ENCODE results near the gene SLC16A10. TPM values are rescaled to one million over a fixed set of nuclear protein-coding genes. Genes with fewer than 3 reads are reported as not detected.

SLC16A10 gene
- total and polyA plus RNA-seq, 2 of the 4 experiments (the other 2 are of a cell fraction), result not detected

DNA sequence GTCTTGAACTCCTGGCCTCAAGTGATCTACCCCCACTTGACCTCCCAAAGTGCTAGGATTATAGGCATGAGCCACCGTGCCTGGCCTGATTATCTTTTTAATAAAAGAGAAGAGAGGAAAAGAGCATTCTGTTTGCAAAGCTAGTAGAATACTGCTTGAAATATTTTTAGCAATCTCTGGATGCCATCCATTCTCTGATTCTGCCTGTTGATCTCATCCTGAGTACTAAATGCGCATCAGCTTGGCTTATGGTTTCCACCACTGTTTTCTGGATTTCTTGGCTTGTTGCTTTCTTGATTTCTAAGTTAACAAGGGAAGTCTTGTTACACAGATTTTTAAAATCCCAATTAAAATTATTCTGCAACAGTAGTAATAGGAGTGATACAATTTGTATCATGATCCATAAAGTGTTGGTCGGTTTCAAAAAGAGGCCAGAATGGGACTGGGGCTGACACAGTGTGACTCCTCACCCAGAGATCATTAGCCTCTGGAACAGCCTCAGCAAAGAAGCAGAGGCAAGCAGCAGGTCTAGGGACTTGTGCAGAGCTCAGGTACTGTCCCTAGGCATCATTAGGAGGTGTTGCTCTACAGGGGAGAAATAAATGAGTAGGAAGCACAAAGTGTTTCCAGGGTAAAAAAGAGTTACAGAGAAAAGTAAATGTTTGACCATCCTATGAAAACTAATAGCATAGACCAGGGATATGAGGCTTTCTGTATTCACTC is 17.8 kb upstream of the SLC16A10 start:
- H2BK20ac ChIP-seq (ENCODE audit: low read depth, low read length), result no peak overlapping the region
- H2BK15ac ChIP-seq (ENCODE audit: low read depth, low read length), result no peak overlapping the region
- no peak overlapping the region for H3K23ac ChIP-seq (ENCODE audit: low read depth, low read length)
- TF ChIP-seq FOS (IDR thresholded peaks at IDR 0.05; ENCODE audit: low read depth, low read length) (no peak), CHD1 (IDR thresholded peaks at IDR 0.05; ENCODE audit: low read depth, low read length) (no peak), MAZ (IDR thresholded peaks at IDR 0.05; ENCODE audit: borderline replicate concordance, low read depth, low read length) (no peak), MXI1 (IDR thresholded peaks at IDR 0.05; ENCODE audit: borderline replicate concordance, low read depth, low read length) (no peak), ELK1 (IDR thresholded peaks at IDR 0.05; ENCODE audit: borderline replicate concordance, low read depth, low read length) (no peak), USF2 (IDR thresholded peaks at IDR 0.05; ENCODE audit: low read depth, low read length) (no peak), SMC3 (IDR thresholded peaks at IDR 0.05; ENCODE audit: low read depth, low read length) (no peak), CTCF (conservative IDR thresholded peaks at IDR 0.05; ENCODE audit: low read depth, low read length) (no peak), NFE2L2 (IDR thresholded peaks at IDR 0.05; ENCODE audit: low read depth, low read length) (no peak), RAD21 (IDR thresholded peaks at IDR 0.05; ENCODE audit: low read length) (no peak), RFX5 (IDR thresholded peaks at IDR 0.05; ENCODE audit: low read depth, low read length) (no peak), RCOR1 (IDR thresholded peaks at IDR 0.05; ENCODE audit: insufficient replicate concordance, low read length) (no peak), BHLHE40 (IDR thresholded peaks at IDR 0.05; ENCODE audit: low read depth, low read length) (no peak), MAFK (IDR thresholded peaks at IDR 0.05; ENCODE audit: low read depth, low read length) (no peak), CEBPB (IDR thresholded peaks at IDR 0.05; ENCODE audit: low read depth, low read length) (no peak), POLR2A (IDR thresholded peaks at IDR 0.05; ENCODE audit: low read depth, low read length) (no peak)
- H3K4ac ChIP-seq (ENCODE audit: low read depth, low read length), result no peak overlapping the region
- no peaks in the 10 kb centered on the region for H3K9me3 ChIP-seq (ENCODE audit: control insufficient read depth, insufficient read depth, low read length)
- no peak overlapping the region for H3K27ac ChIP-seq (ENCODE audit: insufficient read depth, low read length)
- H4K8ac ChIP-seq (ENCODE audit: low read depth in 2 of 2, low read length in 2 of 2), result no peak overlapping the region
- no peaks in the 10 kb centered on the region for H4K20me1 ChIP-seq (ENCODE audit: insufficient read depth, low read length)
- H3K79me1 ChIP-seq (ENCODE audit: low read depth in 1 of 2, low read length in 2 of 2), result no peaks in the 10 kb centered on the region
- intact Hi-C loops (cut with micrococcal nuclease), result no loop called here
- no peaks in the 10 kb centered on the region for H3K4me1 ChIP-seq (ENCODE audit: control insufficient read depth, insufficient read depth, low read length)
- dilution Hi-C loops (cut with HindIII; ENCODE audit: low sequenced_read_pairs, unreplicated experiment), result no loop called here
- H3K9ac ChIP-seq (ENCODE audit: low read depth, low read length), result no peak overlapping the region
- no peak overlapping the region for H3K56ac ChIP-seq (ENCODE audit: extremely low read depth, insufficient read depth, low read length)
- H2AK9ac ChIP-seq (replicated peaks; ENCODE audit: low read depth, low read length, poor library complexity), result no peak overlapping the region
- H3K14ac ChIP-seq (replicated peaks; ENCODE audit: low read depth, low read length), result no peak overlapping the region
- no peak for DNase-seq
- no peak overlapping the region for H2AFZ ChIP-seq (replicated peaks; ENCODE audit: low read length, poor library complexity)
- H4K91ac ChIP-seq (ENCODE audit: insufficient read depth, low read depth, low read length), result no peak overlapping the region
- CTCF ChIA-PET, result no interaction called here
- POLR2A ChIA-PET (ENCODE audit: unreplicated experiment), result no interaction called here
- no peak overlapping the region for H2BK120ac ChIP-seq (ENCODE audit: low read depth, low read length)
- H3K18ac ChIP-seq (ENCODE audit: low read depth, low read length), result no peak overlapping the region
- H3K27me3 ChIP-seq (ENCODE audit: control insufficient read depth, insufficient read depth, low read length), result peaks cover 36% of the 10 kb centered on the region
- ATAC-seq (ENCODE audit: low read depth), result no peak
- no peak overlapping the region for H3K4me2 ChIP-seq (ENCODE audit: low read depth, low read length)
- in situ Hi-C loops (cut with MboI; ENCODE audit: low sequenced_read_pairs), result no loop called here
- no peaks in the 10 kb centered on the region; the same call in 1 of the 2 replicates for H3K9me1 ChIP-seq (ENCODE audit: insufficient read depth, low read length)
- no peak overlapping the region for H4K5ac ChIP-seq (ENCODE audit: low read depth, low read length)
- H3K36me3 ChIP-seq (ENCODE audit: control insufficient read depth, insufficient read depth, low read length), result no peaks in the 10 kb centered on the region
- WGBS, 2 experiments (ENCODE audit: extremely low coverage in 2 of 2, insufficient read length in 1 of 2), result no CpG with 5 or more reads among the region's 3 CpGs
- no peak overlapping the region for H2BK5ac ChIP-seq (ENCODE audit: low read depth, low read length, poor library complexity, severe bottlenecking)
- no peak overlapping the region for H2AK5ac ChIP-seq (ENCODE audit: low read depth, low read length)
- BruUV-seq (replicated peaks), result no TSS peak
- no peak overlapping the region for H3K4me3 ChIP-seq (ENCODE audit: insufficient read depth, low read depth, low read length)
